HG02938 (cell line): Measurements from ENCODE around the gene VWA5B1.

Source experiments
- ATAC-seq: cut with Tn5 transposase; IDR thresholded peaks from one replicate; pipeline ENCODE4 v1.9.1; 2021; ENCODE audit warnings: mild to moderate bottlenecking, moderate library complexity; ENCODE audit not compliant: unreplicated experiment

VWA5B1 gene

DNA sequence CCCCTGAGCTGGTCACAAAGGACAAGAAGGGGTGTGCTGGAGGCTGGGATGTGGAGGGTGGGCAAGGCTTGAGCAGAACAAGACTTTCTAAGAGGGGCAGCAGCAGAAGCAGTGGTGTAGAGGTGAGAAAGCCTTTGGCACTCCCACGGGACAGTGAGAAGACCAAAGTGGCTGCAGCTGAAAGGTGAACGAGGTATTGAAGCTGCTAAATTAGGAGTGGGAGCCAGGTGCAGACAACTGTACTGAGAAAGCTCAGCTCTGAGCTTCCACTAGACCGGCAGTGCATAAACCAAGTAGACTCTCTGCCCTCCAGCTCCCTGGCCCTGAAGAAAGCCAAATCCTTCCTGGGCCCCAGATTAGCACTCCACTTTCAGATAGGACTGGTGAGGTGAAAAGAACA lies 93.0 kb downstream of the VWA5B1 start:
- ATAC-seq: no peak

DNA sequence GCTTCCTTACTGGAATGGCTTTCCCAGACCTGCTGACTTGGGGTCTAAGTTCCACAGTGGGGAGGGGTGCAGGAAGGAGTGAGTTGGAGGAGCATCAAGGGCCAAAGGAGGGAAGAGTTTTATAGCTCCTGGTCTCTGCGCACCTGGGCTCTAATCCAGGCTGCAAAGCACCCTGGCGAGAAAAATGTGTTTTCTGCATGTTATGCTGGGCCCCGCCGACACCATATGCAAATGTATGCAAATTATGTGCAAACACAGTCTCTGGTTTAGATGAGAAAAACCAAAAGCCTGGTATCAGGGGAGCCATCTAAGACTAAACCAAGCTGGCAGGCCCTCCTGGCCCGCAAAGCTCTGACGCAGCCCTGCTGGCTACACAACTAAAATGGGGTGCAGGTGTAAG lies 95.0 kb downstream of the VWA5B1 start:
- ATAC-seq: no peak

DNA sequence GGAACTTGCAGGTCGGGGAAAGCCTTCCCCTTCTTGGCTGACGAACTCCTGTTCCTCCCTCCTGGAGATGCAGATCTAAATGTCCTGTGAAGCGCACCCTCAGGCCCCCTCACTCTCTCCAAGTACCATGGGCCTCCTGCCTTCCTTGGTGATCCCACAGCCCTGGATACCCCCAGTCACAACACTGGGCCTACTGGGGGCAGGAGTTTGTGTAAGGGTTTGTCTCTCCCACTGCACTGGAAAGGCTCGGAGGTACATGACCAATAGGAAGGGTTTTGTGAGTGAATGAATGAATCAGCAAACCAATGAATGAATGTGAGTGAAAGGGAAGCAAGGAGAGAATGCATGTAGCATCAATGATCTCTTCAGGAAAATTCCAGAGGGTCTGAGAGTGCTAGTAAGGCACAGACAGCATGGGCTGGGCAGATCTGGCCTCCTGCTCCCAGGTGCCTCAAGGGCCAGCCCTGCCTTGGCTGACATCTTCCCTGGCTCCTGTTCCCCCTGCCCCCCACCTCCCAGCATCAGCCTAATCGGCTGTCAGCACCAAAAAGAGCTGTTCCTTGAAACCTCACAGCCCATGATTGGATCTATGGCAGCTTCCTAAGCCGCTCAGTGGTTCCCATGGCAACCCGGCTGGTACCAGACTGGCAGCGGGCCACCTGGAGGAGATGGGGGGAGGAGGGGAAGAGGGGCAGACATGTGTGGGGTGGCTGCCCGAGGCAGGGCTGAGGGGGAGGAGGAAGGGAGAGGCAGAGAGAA lies 95.8 kb downstream of the VWA5B1 start:
- ATAC-seq: no peak

DNA sequence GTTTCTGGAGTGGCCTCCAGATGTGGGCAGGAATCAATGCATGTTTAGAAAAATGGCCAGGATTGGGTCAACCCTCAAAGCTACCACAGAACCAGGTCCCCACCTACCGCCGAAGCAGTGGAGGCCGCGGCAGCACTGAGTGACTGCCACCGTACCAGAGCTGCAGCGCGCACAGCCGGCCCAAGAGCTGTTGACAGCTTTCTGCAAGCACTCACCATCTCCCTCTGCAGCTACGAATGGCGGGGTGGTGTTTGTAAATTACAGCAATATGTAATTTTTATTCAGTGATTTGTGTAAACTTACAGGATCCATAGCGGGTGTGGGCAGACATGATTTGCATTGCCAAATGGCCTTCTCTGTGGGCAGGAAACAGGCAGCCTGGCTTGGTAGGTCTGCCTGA lies 98.9 kb downstream of the VWA5B1 start:
- ATAC-seq: no peak

DNA sequence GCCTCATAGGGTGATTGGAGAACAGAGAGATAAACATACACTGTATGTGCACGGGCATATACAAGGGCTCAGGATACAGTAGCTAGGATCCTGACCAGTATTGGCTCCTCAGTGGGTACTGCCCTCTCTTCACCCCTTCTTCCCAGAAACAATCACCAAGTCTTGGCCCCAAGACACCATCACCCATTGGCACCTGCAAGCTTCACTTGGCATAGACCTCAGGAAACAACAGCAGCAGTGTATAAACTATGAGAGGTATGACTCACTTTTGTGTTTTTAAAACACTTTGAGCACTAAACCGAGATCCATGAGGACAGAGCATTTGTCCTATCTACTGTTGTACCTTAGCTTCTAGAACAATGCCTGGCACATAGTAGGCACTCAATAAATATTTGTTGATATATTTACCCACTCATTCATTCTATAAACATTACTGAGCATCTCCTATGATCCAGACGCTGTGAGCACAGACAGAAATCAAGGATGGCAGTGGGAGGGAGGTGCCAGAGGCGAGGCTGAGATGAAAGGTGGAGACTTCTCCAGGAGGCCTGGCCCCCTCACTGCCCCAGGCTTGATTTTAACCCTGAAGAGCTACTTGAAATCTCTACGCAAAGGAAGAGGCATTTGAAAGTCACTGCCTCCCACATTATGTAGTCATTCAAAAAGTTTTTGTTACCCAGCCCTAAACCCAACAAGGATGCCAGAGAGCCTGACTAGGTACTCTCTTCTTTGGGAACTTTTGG lies 100.1 kb downstream of the VWA5B1 start:
- ATAC-seq: no peak

DNA sequence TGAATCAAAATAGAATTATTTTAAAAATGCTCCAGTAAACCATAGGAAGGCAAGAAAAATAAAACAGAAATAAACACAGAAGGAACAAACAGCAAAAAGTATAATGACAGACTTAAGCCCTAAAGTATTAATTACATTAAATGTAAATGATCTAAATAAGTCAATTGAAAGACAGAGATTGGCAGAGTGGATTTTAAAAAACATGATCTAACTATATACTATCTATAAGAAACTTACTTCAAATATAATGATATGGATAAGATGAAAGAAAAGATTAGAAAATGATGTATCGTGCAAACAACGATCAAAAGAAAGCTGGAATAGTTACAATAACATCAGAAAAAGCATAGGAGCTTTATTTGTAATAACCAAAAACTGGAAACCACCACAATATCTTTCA lies 104.6 kb downstream of the VWA5B1 start:
- no peak for ATAC-seq

DNA sequence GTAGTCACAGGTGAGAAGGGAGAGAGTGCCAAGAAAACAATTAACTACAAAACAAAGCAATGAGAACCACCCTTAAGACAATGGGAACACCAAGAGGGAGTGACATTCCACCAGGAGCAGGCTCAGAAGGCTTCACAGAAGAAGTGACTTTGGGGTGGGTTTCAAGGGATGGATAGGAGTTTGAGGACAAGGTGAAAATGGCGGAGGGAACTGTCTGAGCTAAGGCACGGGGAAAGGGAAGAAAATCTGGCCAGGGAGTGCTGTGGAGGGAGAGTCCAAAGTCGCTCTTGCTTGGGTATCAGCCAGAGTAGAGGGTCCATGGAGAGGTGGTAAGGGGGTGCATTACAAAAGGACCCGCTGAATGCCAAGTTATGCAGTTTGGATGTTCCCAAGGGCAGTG lies 108.1 kb downstream of the VWA5B1 start:
- ATAC-seq: no peak

DNA sequence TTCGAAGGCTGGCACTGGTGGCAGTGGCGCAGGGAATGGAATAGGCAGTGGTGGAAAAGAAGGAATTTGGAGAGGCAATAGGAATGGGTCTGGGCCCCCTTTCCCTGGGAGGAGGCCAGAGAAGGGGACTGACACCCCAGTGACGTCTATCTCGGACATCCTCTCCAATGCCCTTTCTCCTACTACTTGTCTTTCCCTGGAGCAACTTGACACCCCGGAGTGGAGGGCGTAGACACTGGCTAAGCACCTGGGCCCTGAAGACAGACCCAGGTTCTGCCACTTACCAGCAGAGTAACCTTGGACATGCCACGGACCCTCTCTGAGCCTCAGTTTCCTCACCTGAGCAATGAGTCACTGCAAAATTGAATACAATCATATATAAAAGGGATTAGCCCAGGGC lies 108.5 kb downstream of the VWA5B1 start:
- no peak for ATAC-seq

DNA sequence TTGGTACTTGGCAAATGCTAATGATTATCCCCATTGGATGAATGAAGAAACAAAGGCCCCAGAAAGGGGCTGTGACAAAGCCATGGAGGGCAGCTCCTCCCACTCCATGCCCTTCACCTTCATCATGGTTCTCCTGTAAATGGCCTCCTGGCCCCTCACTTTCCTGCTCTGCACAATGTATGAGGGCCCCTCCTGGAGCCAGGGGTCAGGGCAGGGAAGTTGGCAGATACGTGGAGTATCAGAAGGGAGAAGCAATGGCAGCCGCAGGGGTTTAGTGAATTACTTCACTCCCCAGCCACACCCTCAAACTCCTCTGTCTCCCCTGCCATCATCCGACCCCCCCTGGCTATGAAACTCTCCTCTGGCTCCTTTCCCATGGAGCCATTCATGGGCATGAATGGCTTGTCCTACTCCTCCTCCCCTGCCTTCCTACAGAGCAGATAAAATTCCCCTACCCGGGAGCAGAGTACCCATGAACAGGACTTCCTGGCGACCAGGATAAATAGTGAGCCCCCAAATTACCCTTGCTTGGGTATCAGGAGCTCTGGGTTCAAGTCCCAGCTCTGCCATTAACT lies 109.0 kb downstream of the VWA5B1 start:
- no peak for ATAC-seq

DNA sequence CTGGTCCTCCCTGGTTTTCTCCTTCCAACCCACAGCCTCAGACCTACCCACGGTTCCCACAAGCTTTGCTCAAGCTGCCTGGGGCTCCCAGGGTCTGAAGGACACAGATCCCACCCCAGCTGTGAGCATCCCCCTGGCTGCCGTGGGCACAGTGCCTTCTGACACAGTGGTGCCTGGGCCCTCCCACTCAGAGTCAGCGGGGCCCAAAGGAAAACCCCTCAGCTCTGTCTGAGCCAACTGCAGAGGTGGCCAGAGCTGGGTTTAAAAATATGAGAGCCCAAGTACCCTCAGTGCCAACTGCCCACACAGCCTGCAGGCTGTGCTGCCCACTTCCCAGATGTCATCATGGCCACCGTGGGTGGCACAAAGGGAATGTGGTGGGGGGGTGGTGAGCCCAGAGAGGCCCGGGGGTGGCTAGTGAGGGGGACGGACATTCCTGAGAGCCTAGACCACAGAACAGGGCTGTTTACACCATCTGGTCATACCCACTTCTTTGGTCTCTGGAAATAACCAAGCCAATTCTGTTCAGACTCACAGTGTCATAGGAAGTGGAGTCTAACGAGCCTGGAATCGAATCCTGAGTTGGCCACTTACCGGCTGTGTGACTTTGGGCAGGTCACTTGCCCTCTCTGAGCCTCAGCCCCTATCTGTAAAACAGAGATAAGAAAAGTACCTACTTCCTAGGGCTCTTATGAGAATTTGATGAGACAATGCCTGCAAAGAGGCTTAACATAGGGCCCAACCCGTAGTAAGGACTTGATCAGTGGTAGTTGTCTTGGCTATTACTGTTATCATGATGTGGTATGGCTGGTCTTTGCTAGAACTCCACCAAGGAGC lies 109.9 kb downstream of the VWA5B1 start:
- ATAC-seq: no peak

DNA sequence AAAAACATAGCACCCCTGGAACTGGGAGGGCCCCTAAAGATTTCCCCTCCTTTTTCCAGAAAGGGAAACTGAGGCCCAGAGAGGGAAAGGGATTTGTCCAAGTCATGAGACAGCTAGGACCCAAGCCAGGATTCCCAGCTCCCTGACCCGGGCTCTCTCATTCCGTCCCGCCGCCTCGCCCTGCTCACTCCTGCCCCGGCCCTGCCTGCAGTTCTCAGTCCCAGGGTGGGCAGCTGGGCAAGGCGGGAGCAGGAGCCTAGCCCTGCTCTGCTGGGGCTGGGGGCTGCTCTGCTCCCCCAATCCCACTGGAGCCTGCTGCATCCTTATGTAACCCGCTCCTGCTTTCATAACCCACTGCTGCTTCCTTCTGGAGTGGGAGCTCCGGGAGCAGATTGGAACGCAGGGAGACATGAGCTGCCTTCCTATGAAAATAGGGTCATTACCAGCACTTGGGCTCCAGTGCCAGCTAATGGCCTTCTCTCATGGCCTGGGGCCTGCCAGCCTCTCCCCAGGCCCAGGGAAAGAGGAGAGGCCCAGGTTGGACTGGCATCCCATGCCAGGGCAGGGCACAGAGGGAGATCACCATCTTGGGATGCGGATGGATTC lies 110.8 kb downstream of the VWA5B1 start:
- no peak for ATAC-seq

DNA sequence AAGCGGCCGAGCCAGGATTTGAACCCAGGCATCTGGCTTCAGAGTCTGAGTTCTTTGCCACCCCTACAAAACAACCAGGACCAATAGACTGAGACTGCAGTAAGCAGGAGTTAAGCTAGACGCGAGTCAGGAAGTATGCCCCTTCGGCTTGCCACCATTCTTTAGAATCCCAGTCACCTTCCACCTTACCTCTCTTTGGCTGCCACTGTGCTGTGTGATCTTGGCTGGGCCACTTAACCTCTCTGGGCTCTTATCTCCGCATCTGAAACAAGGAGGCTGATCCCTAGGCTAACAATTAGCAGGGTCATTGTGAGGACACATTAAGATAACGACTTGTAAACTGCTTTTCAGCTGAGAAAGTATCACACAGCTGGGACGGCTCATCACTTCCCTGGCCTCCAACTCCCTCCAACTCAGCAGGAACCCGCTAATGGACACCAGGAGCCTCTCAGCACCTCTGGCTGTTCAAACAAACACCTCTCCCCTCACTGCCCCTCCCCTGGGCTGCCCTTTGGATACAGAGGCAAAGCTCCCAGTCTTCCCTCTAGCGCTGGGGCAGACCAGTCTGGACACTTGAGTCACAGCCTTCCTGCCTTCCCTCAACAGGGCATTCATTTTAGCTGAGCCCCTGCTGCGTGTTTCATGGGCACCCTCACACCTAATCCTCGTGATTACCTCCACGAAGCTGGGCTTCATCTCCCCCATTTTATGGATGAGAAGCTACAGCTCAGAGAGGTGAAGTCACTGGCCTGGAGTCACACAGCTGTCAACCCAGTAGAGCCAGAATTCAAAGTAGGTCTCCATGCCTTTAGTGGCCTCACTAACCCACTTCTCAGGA lies 112.1 kb downstream of the VWA5B1 start:
- ATAC-seq: no peak

DNA sequence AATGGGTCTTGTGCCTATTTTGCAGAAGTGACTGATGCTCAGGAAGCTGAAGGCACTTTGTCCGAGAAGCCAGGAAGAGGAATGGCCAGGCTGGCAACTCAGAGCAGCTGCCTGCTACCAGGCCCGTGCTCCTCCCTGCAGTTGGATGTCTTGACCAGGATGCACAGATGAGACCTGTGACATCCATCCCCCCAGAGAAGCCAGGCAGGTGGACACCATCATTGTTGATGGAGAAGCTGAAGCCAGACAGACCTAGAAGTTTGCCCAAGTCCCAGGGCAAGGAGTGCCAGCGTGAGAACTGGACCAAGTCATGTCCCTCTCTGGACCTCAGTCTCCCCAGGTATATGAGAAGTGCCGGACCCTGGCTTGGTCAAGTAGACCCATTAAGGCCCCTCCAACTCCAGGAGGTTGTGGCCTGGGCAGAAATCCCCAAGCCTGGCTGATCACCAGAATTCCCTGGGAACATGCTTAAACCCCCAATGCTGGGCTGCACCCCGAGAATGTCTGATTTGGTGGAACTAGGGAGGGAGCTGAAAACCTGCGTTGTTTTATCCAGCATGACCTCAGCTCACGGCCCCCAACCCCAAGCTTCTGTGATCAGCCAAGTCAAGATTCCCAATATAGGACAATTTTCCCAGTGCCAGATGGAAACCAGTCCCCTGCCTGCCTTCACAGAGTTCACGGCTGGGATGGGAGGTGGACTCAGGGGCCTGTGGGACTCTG lies 112.9 kb downstream of the VWA5B1 start:
- no peak for ATAC-seq

DNA sequence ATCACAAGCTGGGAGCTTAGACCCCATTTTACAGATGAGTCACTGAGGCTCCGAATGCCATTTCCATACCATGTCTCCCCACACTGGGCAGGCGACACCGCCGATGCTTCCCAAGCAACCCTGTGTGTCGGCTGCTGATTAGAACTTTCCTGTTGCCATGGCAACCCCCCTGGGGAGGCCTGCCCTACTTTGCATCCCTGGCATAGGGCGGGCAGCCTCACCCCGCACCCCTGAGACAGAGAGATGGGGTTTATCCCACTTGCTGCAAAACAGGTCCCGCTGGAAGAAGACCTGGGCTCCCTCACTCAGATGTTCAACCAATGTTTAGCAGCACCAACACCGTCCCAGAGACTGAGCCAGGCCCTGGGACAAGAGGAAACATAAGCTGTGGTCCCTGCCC lies 113.8 kb downstream of the VWA5B1 start:
- ATAC-seq: no peak
